Sciatic nerve (tissue), 2 donors: Measurements from ENCODE around the gene RMI2. TPM values are rescaled to one million over a fixed set of nuclear protein-coding genes. Genes with fewer than 3 reads are reported as not detected.

Source experiments
- ATAC-seq: fragments of 200-7000 bp; cut with Tn5 transposase; one replicate; pipeline ENCODE4 v1.9.1; 2020; ENCODE audit warnings: mild to moderate bottlenecking, moderate library complexity
- DNase-seq: peaks from one replicate; pipeline ENCODE4 v3.0.0-alpha.2; 2020; ENCODE audit warnings: low spot score
- intact Hi-C: fragments of 100-400 bp; cut with DNase I; formaldehyde crosslinking; loops from one replicate; pipeline ENCODE4 v1.14.2; 2022
- microRNA-seq: library from miRNA; unstranded; fragments of <30 nt; microRNA quantifications from one replicate; pipeline ENCODE4 v1.2.0, GENCODE V29; 2020
- total RNA-seq: library from RNA; stranded (reverse); fragmentation: NEBNext Ultra II Directional; extraction: Animal tissue kit (Norgen Biotek cat#: 25700); gene quantifications from one replicate; pipeline ENCODE4 v1.2.1, GENCODE V29; 2021
- donor health status: DM: no; HTN: no; CAD: no.
- donor health status: DM: no; HTN: no; CAD: no.

RMI2 gene
- total RNA-seq, 1 donor from 2014 or later, result 1.5 TPM

DNA sequence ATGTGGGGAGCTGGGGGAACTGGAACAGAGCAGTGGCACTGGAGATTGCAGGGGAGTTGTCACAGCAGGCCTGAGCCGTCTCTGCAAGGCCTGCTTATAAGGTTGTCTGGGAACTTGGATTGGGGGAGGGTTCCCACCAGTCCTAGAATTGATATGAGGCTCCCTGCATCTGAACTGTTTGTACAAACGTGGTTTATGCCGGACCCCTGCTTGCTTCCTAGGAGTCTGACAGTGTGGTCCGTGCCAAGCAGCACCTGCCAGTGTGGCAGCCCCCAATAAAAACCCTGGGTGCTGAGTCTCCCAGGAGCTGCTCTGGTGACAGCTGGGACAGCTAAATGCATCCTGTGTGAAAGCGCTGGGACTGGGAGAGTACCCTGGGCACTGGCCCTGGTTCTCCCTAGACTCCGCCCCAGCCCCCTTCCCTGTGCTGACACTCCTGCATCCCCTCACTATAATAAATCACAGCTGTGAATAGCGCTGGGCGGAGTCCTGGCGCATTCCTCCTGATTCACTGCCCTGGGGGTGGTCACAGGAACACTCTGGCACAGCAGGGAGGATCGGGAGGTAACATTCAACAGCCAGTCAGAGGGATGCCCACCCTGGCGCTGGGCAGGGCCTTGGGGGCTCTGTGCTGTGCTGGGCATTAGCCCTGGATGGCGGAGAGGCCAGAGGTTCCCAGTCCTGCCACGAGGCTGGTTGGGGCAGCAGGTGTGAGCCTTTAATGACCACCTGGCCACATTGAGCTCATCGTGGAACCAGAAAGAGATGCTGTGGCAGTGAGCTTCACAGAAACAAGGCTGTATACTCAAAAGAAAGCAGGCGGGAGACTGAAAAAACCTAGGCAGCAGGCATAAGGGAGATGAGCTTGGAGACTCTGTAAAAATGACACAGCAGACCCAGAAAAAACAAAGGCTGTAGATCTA lies 45.6 kb downstream of the RMI2 start:
- DNase-seq (peak; percentile 8), ATAC-seq (no peak)
- intact Hi-C loops, result no loop called here

DNA sequence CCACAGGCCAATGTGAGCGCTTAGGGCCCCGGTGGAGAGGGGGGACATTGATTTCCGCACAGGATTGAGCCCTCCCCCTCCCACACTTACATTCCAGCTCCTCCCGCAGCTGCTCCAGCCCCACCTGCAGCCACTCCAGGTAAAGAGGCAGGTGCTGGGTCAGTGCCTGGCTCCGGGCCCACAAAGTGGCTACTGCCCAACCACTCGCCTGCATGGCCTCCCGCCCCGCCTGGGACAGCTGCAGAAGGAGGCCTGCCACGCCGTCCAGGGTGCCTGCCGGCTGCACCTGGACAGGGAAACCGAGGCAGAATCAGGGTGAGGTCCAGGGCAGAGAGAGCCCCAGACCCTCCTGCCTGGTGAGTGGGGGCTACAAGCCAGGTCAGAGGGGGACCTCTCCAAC lies 46.3 kb downstream of the RMI2 start:
- ATAC-seq (no peak), DNase-seq (peak; percentile 47)
- intact Hi-C loops, result no loop called here

DNA sequence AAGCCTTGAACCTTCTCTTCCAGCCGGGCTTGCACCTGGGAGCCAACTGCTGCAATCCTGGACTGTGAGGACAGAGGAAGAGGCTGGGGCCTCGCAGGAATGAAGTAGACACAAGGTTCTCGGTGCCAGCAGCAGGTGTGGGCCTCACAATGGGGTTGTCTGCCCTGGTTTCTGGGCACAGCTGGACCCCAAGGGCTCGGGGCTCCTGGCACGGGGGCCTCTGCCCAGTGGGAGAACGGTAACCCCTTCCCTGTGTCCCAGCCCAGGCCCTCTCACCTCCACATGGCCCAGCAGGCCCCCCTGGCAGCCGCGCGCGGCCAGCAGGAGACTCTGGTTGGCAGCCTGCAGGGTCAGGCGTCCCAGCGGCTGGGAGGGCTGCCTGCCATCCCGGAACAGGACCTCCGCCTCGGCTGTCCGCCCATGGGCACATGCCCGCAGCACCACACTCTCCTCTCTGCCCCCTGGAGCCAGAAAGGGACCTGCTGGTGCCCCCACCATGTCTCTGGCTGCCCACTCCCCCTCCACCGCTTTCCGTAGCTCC lies 46.9 kb downstream of the RMI2 start:
- ATAC-seq (no peak), DNase-seq (no peak)
- intact Hi-C loops, result no loop called here

DNA sequence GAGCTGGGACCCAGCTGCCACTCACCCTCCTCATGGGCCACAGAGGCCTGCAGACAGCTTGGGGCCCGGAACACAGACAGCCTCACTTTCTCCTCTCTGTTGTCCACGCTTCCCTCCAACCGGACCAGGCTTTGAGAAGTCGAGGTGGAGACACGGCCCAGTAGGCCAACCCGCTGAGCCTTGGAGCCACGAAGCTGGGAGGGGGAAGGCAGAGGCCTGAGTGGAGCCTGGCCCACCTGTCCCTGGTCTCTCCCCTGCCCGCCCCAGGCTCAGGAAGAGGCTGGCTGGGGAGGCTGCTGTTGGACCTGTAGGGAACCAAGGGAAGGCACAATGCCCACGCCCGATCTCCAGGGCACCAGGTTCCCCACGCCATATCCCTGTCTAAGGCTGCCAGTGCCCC lies 48.1 kb downstream of the RMI2 start:
- ATAC-seq (no peak), DNase-seq (no peak)
- intact Hi-C loops, result no loop called here

DNA sequence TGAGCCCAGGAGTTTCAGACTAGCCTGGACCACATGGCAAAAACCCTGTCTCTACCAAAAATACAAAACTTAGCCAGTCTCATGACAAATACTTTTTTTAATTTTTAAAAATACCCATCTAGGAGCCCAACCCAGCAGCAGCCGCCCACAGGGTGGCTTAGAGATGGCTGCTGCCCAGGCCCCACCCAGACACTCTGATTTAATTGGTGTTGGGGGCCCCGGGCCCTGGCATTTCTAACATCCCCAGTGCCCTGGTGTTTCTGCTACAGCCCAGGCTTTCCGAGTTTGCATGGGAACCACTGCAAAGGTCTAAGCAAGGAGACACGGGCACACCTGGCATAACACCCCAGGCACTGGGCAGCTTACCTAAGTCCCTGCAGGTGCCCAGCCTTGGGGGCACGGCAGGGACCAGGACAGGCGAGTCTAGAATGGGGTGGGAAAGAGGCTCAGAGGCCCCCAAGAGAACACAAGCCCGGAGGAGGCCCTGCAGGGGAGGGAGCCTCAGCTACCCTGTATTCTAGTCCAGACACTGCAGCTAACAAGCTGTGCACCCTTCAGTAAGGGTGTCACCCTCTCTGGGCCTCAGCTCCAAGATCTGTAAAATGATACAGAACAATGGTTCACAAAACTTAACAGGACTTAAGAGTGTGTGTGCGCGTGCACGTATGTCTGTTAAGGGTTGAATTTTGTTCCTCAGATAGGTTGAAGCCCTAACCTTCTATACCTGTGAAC lies 48.8 kb downstream of the RMI2 start:
- ATAC-seq (no peak), DNase-seq (no peak)
- intact Hi-C loops, result no loop called here

DNA sequence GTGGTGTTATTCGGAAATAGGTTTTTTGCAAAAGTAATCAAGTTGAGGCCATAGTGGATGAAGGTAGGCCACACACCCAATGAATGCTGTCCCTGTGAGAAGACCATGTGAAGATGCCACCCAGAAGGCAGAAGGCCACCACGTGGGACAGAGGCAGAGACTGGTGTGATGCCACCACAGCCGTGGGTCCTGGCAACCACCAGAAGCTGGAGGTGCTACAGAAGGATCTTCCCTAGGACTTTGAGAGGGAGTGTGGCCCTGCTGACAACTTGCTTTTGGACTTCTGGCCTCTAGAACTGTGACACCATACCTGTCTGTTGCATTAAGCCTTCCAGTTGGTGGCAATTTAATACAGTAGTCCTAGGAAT lies 49.3 kb downstream of the RMI2 start:
- intact Hi-C loops, result no loop called here
- no peak for ATAC-seq
- no peak for DNase-seq

DNA sequence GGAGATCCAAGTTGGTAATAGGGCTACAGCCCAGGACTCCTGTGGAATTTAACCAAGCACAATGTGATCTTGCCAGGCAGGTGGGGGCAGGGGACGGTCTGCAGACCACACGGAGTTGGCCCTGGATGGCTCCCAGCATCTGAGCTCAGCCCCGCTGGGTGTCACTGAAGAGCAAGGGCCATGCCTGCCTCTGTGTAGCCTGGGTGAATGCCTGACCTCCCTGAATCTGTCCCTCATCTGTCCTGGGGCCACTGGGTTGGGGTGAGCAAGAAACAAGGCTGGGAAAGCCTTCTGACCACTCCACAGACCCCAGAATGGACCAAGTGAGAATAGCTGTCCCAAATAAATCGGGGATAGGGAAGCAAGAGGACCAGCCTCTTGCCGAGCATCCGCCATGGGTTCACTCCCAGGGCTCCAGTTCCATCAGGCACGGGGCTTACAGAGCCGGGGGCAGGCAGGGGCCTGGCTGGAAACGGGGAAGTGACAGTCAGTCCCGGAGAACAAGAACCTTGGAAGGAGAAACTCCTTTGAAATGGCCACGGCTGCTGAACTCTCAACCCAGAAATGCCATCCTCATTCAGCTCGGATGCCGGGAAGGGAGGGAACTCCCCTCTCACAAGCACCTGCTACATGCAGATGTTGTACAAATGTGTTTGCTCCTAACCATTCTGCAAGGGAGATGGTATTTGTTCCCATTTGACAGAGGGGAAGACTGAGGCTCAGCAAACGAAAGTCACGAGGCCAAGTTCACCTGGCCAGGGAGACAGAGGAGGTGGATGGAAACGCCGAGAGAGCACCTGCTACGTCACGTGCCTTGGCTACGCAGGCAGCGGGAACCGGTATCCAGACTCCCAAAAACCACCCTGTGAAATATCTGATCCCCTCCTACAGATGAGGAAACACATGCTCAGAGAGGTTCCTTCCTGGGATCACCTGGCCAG lies 50.0 kb downstream of the RMI2 start:
- peak; percentile 35 for DNase-seq
- ATAC-seq, result no peak
- intact Hi-C loops, result loop anchor here (5.0 kb wide), 2 partner anchors 247 to 317 kb away; no protein-coding TSS in a partner anchor

DNA sequence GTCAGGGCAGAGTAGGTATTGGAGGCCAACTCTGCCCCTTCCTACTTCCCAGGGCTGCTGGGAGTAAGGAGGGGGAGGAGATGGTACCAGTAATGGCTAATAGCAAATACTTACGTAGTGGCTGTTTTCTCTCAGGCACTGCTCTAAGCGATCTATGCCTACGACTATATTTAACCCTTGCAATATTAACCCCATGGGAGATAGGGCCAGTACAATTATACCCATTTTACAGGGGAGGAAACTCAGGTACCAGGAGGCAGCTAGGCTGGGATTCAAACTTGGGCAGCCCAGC lies 50.6 kb downstream of the RMI2 start:
- intact Hi-C loops, result loop anchor here (5.0 kb wide), 2 partner anchors 246 to 316 kb away; no protein-coding TSS in a partner anchor
- ATAC-seq (no peak), DNase-seq (no peak)

DNA sequence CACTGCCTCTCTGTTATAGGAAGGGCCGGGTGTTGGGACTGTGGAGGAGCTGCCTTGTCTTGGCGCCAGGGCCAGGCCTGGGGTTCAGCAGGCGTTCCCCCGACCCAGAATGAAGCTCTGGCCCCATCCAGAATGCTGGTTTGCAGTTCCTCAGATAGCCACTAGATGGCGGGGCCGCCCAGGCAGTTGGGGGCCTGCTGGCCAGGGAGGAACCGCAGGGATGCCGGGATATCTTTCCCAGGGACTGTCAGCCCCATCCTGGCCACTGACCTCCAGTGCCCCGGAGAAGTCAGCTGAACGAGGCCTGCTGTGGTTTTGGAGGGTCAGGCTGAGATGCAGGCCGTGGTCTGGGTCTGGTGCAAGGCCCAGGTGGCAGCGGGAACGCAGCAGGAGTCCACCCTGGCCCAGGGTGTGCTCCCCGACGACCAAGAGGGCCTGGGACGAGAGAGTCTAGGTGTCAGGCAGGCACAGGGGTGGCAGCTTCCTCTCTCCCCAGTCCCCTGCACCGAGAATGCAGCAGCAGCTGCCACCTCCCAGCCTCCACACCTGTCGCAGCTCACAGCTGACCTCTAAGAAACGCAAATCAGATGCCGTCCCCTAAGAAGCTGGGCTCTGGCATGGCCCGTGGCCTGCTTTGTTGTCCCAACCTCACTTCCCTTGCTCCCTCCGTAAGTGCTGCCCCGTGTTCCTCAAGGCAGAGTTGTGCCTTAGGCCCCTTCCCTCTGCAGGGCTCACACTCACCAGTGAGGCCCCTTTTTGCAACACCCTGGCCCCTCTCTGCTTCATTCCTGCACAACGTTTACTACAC lies 51.2 kb downstream of the RMI2 start:
- DNase-seq (peak; percentile 90), ATAC-seq (peak; percentile 93)
- intact Hi-C loops, result loop anchor here (5.0 kb wide), 2 partner anchors 246 to 316 kb away; no protein-coding TSS in a partner anchor

DNA sequence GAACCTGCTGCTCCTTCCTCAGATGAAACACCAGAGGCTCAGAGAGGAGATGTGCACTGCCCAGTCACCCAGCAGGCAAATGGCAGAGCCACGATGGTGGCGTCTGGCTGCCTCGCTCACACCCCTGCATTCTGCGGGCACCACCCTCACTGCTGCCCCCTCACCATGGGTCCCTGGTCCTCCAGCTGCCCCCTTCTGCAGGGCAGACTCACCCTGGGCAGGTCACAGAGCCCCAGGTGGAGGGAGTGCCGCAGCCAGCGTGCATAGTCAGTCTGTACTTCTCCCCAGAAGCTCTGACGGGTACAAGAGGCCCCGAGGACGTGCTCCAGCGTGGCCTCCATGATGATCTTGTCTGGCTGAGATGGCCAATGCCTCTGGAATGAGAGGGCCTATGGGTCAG lies 52.9 kb downstream of the RMI2 start:
- ATAC-seq (no peak), DNase-seq (no peak)
- intact Hi-C loops, result loop anchor here (5.0 kb wide), 2 partner anchors 244 to 314 kb away; no protein-coding TSS in a partner anchor

DNA sequence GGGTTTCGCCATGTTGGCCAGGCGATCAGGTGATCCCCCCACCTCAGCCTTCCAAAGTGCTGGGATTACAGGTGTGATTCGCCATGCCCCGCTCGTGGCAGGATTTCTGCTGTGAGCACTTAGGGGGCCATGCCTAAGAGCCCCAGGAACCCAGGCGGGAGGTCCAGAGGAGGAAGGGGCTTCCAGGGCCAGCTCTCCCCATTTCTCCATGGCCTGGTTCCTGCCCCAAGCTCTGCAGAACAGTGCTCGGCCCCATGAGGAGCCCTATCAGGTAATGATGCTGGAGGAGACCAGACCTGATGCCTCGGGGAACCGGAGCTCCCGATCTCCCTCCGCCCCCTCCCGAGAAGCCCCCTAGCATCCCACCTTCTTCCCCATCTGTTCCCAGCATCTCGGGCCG lies 53.6 kb downstream of the RMI2 start:
- ATAC-seq (no peak), DNase-seq (no peak)
- intact Hi-C loops, result loop anchor here (5.0 kb wide), 2 partner anchors 243 to 313 kb away; no protein-coding TSS in a partner anchor

DNA sequence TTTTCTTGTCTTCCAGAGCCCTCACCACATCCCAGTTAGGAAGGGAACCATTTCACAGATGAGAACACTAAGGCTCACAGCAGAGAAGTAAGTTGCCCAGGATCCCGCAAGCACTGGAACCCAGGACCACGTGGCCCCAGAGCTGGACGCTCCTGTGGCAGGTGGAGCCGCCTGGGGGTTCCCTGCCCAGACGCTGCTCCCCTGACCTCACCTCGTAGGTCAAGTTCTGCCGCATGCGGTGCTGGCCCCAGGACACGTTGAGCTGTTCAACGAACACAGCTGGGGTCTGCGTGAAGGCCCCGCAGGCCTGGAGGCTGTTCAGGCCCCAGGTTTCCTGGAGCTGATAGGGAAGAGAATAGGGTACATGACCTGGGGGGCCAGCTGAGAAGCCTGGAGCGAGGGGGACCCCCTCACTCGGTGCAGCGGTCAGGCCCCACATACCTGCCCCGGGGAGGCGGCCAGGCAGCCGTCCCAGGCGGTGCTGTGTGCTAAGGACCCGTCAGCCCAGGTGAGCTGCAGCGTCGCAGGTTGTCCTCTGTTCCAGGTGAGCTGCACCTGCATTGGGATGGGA lies 54.1 kb downstream of the RMI2 start:
- intact Hi-C loops, result loop anchor here (5.0 kb wide), 2 partner anchors 243 to 313 kb away; no protein-coding TSS in a partner anchor
- no peak for ATAC-seq
- DNase-seq, result no peak

DNA sequence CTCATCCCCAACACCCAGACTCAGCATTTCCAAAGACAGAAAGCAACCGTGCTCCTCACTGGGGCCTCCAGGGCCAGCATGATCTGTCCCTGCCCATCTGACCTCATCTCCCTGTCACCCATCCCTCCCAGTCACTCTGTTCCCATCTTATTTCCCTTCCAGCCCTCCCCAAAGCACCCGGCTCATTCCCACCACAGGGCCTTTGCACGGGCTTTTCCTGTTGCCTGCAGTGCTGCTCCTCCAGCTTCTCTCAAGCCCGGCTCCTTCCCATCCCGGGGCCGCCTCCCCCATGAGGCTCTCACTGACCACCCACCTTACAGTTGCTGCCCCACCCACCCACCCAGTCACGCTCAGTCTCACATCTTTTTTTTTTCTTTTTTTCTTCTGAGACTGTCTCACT lies 54.8 kb downstream of the RMI2 start:
- intact Hi-C loops, result loop anchor here (5.0 to 10.0 kb wide), 2 partner anchors 252 to 415 kb away; no protein-coding TSS in a partner anchor
- DNase-seq (no peak), ATAC-seq (no peak)

Small RNA genes lying within 50 kb of the gene (microRNA-seq; reads per million reads assigned to microRNA genes)
- gene MIR548H2, result not detected

Other genes starting within 250 kb of the RMI2 start
- 4.3 TPM for gene SOCS1, start 89.3 kb upstream of the RMI2 start, total RNA-seq
- not detected for gene TNP2, start 76.1 kb upstream of the RMI2 start, total RNA-seq
- gene PRM3, start 71.8 kb upstream of the RMI2 start, total RNA-seq, result not detected
- gene PRM2, start 69.0 kb upstream of the RMI2 start, total RNA-seq, result not detected
- not detected for gene PRM1, start 64.1 kb upstream of the RMI2 start, total RNA-seq
- 200 TPM for gene LITAF, start 241.5 kb downstream of the RMI2 start, total RNA-seq